Hepatocyte (in vitro differentiated cells): ENCODE data around the gene AADAT. TPM values are rescaled to one million over a fixed set of nuclear protein-coding genes. Genes with fewer than 3 reads are reported as not detected.

Experiments used
- DNase-seq: peaks from one replicate; pipeline ENCODE4 v3.0.0-alpha.2; 2016; ENCODE audit warnings: low spot score
- H2AFZ ChIP-seq: fragments of 200-600 bp; sonication (generic); 2 replicates; pipeline ENCODE4 v1.6.0; 2016; ENCODE audit warnings: antibody characterized with exemption, mild to moderate bottlenecking
- H3K27ac ChIP-seq: fragments of 200-600 bp; sonication (generic); 2 replicates; pipeline ENCODE4 v1.5.1; 2016; ENCODE audit warnings: mild to moderate bottlenecking
- H3K27me3 ChIP-seq: fragments of 200-600 bp; sonication (generic); 2 replicates; pipeline ENCODE4 v1.6.1; 2016
- H3K36me3 ChIP-seq: fragments of 200-600 bp; sonication (generic); replicated peaks from 2 replicates; pipeline ENCODE4 v1.5.1; 2016; ENCODE audit warnings: low read depth; ENCODE audit not compliant: insufficient read depth
- H3K4me1 ChIP-seq: fragments of 200-600 bp; sonication (generic); 2 replicates; pipeline ENCODE4 v1.5.1; 2016; ENCODE audit warnings: mild to moderate bottlenecking, moderate library complexity; ENCODE audit not compliant: insufficient read depth
- H3K4me2 ChIP-seq: fragments of 200-600 bp; sonication (generic); 2 replicates; pipeline ENCODE4 v1.6.0; 2016
- H3K4me3 ChIP-seq: fragments of 200-600 bp; sonication (generic); 2 replicates; pipeline ENCODE4 v1.5.1; 2016; ENCODE audit warnings: mild to moderate bottlenecking
- H3K79me2 ChIP-seq: fragments of 200-600 bp; sonication (generic); 2 replicates; pipeline ENCODE4 v1.6.0; 2017; ENCODE audit warnings: mild to moderate bottlenecking
- H3K9me2 ChIP-seq: fragments of 200-600 bp; sonication (generic); replicated peaks from 2 replicates; pipeline ENCODE4 v1.6.0; 2017; ENCODE audit warnings: mild to moderate bottlenecking; ENCODE audit not compliant: insufficient read depth
- H3K9me3 ChIP-seq: fragments of 200-600 bp; sonication (generic); 2 replicates; pipeline ENCODE4 v1.5.1; 2016; ENCODE audit warnings: low read depth, mild to moderate bottlenecking
- H4K20me1 ChIP-seq: fragments of 200-600 bp; sonication (generic); 2 replicates; pipeline ENCODE4 v1.6.0; 2016; ENCODE audit warnings: mild to moderate bottlenecking; ENCODE audit not compliant: insufficient read depth, poor library complexity, severe bottlenecking
- CTCF ChIP-seq: fragments of 200-600 bp; sonication (generic); IDR thresholded peaks from 2 replicates; pipeline ENCODE4 v1.5.1; 2016; ENCODE audit warnings: antibody characterized with exemption, mild to moderate bottlenecking; ENCODE audit not compliant: poor library complexity
- EZH2 ChIP-seq: fragments of 200-600 bp; sonication (generic); IDR thresholded peaks from 2 replicates; pipeline ENCODE4 v1.6.1; 2016; ENCODE audit warnings: antibody characterized with exemption, mild to moderate bottlenecking, borderline replicate concordance
- EZH2phosphoT487 ChIP-seq: fragments of 200-600 bp; sonication (generic); IDR thresholded peaks from one replicate; pipeline ENCODE4 v1.6.1; 2018; ENCODE audit warnings: antibody characterized with exemption, mild to moderate bottlenecking, low read depth, moderate library complexity; ENCODE audit not compliant: unreplicated experiment, severe bottlenecking
- WGBS: methylation state at CpG from one replicate; pipeline ENCODE4 v1.1.6; 2016; ENCODE audit warnings: low lambda C conversion rate; ENCODE audit errors: missing lambda C conversion rate; 5-methylcytosine and 5-hydroxymethylcytosine counted together
- polyA plus RNA-seq: library from polyadenylated mRNA; unstranded; fragments of >200 nt; fragmentation: Nextera tagmentation; extraction: Ambion mirVana; gene quantifications from 2 replicates; pipeline ENCODE4 v1.2.1, GENCODE V29; 2016
- total RNA-seq: library from RNA; depleted of rRNA; stranded (reverse); fragments of >200 nt; gene quantifications from 2 replicates; pipeline ENCODE4 v1.2.3, GENCODE V29; 2014

The AADAT gene
- total RNA-seq = 8.6 and 10.3 TPM in 2 replicates
- polyA plus RNA-seq = 10.8 and 11.1 TPM in 2 replicates

- peak within 1 kb of the TSS; percentile 82 for H3K27ac ChIP-seq
- H3K4me3 ChIP-seq = peak within 1 kb of the TSS; percentile 93
- H3K4me1 ChIP-seq = peaks cover 9% of the 10 kb centered on the region
- WGBS = 1% methylated on average over 62 of the region's 80 CpGs
- no peaks in the 10 kb centered on the region for H3K36me3 ChIP-seq
- H3K9me3 ChIP-seq = no peaks in the 10 kb centered on the region
- no peaks in the 10 kb centered on the region for H4K20me1 ChIP-seq
- peaks cover 4% of the 10 kb centered on the region for H3K9me2 ChIP-seq
- peak within 1 kb of the TSS; percentile 98 for H2AFZ ChIP-seq
- peak; percentile 91 for DNase-seq
- H3K79me2 ChIP-seq = peaks cover 11% of the 10 kb centered on the region
- no peaks in the 10 kb centered on the region for H3K27me3 ChIP-seq
- no peak for TF ChIP-seq EZH2phosphoT487
- peak; percentile 75 for TF ChIP-seq CTCF
- no peak for TF ChIP-seq EZH2
- peak within 1 kb of the TSS; percentile 97 for H3K4me2 ChIP-seq
These were observed at the start of gene AADAT for GRCh38 chr4:170089668-170090351. Gene AADAT, minus strand, starts transcription at chr4:170089956. Its CDS starts 266 bp downstream, at chr4:170089690.

- no peak overlapping the region for H2AFZ ChIP-seq
- H3K4me2 ChIP-seq = no peak overlapping the region
- H3K27ac ChIP-seq = no peak overlapping the region
- 9% methylated on average over 15 of the region's 15 CpGs for WGBS
- no peaks in the 10 kb centered on the region for H3K27me3 ChIP-seq
- DNase-seq = peak; percentile 86
- H3K79me2 ChIP-seq = no peaks in the 10 kb centered on the region
- H4K20me1 ChIP-seq = no peaks in the 10 kb centered on the region
- H3K9me2 ChIP-seq = no peaks in the 10 kb centered on the region
- H3K4me3 ChIP-seq = no peak overlapping the region
- no peaks in the 10 kb centered on the region for H3K4me1 ChIP-seq
- TF ChIP-seq EZH2 (no peak), EZH2phosphoT487 (no peak), CTCF (peak; percentile 87)
- H3K36me3 ChIP-seq = no peaks in the 10 kb centered on the region
- H3K9me3 ChIP-seq = no peaks in the 10 kb centered on the region
These were observed 48.9 kb upstream of the AADAT start for GRCh38 chr4:170138580-170139194.

GRCh38 chr4:170137927-170138326, 48.2 kb upstream of the AADAT start:
- no peak for DNase-seq
- TF ChIP-seq CTCF (no peak), EZH2phosphoT487 (no peak), EZH2 (no peak)
- Histone ChIP-seq H3K4me2 (no peak overlapping the region), H3K27me3 (no peaks in the 10 kb centered on the region), H3K4me1 (no peaks in the 10 kb centered on the region), H4K20me1 (no peaks in the 10 kb centered on the region), H3K9me3 (no peaks in the 10 kb centered on the region), H3K27ac (no peak overlapping the region), H3K36me3 (no peaks in the 10 kb centered on the region), H3K9me2 (no peaks in the 10 kb centered on the region), H2AFZ (no peak overlapping the region), H3K79me2 (no peaks in the 10 kb centered on the region), H3K4me3 (no peak overlapping the region)
- 73% methylated on average over 3 of the region's 3 CpGs for WGBS
